GF-D8 (cell line): ENCODE measurements around the gene CNOT8.
"Not testable (repeated sequence)": the region's sequence is repeated elsewhere in the genome, so short reads cannot be mapped to it uniquely, and the experiment has no call there.

Experiments used
- DNase-seq: peaks from one replicate; lab custom pipeline; 2025; lab: John Stamatoyannopoulos, UW

CNOT8 gene

DNA sequence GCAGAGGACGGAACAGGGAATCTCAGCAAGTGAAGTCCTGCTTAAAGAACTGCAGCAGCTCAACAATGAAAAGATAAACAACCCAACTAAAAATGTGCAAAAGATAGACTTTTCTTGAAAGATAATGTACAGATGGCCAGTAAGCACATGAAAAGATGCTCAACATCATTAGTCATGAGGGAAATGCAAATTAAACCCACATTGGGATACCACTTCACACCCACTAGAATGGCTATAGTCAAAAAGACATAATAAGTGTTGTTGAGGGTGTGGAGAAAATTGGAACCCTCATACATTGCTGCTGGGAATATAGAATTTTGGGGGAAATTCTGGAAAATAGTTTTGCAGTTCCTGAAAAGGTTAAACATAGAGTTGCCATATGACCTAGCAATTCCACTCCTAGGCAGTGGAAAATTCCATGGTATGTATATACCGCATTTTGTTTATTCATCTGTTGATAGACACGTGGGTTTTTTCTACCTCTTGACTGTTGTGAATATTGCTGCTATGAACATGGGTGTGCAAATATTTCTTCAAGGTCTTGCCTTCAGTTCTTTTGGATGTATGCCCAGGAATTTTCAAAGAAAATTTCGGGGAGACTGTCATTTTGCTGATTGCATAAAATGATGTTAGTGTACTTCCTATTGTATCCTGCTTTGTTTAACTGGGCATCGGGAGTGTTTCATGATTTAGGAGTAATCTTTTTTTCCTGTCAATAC is 7.2 kb downstream of the CNOT8 start:
- DNase-seq: no peak

DNA sequence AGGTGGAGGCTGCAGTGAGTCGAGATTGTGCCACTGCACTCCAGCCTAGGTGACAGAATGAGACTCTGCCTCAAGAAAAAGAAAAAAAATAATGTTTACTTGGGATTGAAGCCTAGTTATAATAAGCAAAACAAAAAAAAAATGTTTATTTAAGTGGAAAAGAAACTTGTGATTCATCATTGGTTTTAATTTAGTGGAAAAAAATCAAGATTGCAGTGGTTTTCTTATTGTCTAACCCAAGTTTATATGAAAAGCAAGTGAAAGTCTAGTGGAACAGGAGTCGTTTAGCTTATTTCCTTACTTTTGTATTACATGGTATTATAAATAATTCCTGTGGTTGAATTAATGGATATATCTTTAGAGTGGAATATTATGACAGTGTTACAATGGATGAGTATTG is 8.4 kb downstream of the CNOT8 start:
- no peak for DNase-seq

DNA sequence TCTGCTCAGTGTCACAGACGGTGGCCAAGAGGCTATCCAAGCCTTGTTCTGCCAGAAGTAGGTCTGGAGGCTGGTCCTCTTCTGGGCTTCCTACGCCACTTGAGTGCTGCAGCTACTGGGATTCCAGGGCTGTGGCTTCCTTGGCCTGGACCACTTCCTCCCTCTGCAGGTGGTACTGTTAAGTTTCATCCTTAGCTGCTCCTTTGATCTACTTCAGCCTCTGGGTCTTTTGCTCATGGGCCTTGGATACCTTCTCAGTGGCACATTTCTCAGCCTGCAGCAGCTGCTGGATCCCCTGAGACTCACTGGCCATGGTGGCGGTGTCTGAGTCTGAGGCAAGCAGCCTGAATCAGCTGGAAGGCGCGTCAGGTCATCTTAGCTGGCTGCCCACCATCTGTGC is 10.3 kb downstream of the CNOT8 start:
- DNase-seq: no peak

- no peak for DNase-seq
Measured at GRCh38 chr5:154871734-154872133, 13.3 kb downstream of the CNOT8 start.

- no peak for DNase-seq
Measured at GRCh38 chr5:154873791-154874331, 15.4 kb downstream of the CNOT8 start.

DNA sequence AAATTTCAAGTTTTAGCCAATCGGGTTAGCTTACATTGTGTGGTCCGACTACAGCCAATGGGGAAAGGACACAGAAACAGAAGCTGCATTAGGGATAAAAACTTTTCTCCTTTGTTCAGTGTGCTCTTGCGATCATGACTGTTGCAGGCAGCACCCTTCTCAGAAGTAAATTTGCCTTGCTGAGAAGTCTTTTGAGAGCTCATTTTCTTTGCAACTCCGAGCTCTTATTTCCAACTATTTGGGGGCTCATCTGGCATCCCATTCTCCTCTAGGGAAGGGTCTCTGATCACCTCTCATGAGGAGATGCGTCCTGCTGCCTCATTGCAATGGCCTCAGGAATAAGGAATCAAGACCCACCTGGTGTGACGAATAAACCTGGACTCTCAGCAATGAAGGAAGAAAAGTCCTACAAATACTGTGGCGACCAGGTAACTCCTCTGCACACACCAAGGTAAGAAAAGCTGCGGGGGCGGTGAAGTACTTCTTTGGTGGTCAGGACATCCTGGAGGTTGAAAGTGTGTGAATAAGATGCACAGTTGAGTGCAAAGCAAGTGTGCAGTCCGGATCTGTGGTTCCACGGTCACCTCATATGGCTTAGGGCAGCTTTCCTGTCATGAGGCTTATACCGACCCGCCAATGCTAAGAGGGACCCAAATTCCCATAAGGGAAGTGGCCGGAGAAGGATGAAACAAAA is 20.4 kb downstream of the CNOT8 start:
- DNase-seq: no peak

DNA sequence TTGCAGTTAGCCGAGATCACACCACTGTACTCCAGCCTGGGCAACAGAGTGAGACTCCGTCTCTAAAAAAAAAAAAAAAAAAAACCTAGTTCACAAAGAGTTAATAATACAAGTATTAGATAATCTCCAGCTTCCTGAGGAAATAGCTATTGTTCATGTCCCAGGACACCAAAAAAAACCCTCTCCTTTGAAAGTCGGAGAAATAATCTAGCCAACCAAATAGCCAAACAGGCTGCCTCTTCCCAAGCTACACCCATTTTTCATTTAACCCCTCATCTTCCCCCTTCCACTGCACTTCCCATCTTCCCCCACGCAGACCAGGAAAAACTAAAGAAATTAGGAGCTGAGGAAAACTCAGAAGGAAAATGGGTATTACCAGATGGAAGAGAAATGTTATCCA is 23.6 kb downstream of the CNOT8 start:
- DNase-seq: no peak

DNA sequence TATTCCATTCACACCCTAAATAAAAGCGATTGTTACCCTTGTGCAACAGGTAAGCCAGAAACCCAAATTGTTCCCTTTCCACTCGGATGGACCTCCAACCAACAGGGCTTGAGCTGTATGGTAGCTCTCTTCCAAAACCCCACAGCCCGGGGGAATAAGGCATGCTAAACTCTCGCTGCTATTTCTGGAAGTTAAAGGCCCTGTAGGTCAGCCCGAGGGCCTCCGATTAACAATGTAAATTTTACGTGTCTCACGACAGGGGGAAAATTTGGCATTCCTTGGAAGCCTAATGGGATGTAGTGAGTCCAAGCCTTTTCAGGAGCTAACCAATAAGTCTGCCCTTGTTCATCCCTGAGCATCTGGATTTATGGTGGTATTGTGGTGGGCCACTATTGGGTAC is 26.0 kb downstream of the CNOT8 start:
- DNase-seq: no peak

- DNase-seq: peak; percentile 3
Measured at GRCh38 chr5:154885439-154885838, 27.0 kb downstream of the CNOT8 start.

GRCh38 chr5:154892369-154892771 is 33.9 kb downstream of the CNOT8 start:
- no peak for DNase-seq

GRCh38 chr5:154893381-154893780 is 35.0 kb downstream of the CNOT8 start:
- DNase-seq: no peak

DNA sequence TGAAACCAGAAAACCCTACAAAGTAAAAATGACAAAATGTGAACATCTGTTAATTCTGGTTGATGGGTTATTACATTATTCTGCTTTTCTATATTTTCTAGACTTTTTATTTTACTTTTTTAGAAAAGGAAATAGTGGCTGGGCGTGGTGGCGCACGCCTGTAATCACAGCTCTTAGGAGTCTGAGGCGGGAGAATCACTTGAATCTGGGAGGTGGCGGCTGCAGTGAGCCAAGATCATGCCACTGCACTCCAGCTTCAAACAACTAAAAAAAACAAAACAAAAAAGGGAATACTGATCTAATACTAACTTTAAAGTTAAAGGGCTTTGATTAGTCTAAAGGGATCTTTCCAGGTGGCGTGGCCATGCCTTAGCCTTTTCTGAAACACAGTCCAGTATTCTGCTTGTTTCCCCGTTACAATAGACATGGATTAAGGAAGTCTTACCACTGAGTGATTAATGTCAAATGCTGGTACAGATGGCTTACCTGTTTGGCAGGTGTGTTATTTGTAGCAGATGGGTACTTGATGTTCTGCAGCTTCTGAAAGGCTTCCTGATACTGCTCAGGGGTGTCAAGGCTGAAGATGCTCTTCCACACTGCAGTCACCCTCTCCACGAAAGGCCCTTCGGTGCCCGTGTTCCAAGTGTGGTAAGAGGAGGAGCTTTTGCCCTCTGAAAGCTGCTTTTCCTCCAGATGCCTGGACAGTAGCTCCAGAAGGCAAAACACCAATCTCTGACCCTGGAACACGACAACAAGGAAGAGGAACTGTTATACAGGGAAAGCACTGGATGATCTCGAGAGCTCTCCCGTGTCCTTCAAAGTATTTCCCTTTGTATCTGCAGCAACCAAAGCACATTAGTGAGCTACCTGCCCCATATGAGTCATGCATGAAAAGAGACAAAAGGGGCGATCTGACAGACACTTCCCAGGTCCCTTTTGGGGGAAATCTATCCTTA is 37.5 kb downstream of the CNOT8 start:
- DNase-seq: no peak

- DNase-seq: no peak
Measured at GRCh38 chr5:154896562-154897165, 38.2 kb downstream of the CNOT8 start.

- no peak for DNase-seq
Measured at GRCh38 chr5:154898210-154898609, 39.8 kb downstream of the CNOT8 start.

DNA sequence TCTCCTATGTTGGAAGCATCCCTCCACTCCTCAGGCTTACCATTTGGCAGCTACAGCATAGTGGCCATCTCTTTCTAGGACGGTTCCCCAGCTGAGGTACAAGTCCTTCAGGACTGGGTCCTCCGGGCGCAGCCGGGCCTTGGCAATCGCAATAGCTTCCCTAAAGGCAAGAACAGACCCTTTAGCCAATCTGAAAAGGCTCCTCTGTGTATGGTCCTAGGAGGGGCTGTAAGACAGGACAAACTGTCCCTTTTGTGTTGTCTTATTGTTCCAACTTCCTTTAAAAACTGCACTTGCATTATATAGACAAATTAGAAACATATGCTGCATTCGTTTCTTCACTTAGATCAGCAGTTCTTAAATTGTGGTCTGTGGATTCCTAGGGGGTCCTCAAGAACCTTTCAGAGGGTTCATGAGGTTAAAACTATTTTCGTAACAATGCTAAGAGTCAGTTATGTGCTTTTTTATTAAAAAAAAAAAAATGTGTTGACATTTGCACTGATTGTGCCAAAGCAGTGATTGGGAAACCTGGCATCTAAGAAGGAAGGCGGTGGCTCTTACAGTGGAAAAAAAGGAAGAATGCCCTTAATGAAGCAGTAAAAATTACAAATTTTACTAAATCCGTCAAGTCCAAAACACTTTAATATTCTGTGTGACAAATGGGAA is 40.9 kb downstream of the CNOT8 start:
- no peak for DNase-seq

DNA sequence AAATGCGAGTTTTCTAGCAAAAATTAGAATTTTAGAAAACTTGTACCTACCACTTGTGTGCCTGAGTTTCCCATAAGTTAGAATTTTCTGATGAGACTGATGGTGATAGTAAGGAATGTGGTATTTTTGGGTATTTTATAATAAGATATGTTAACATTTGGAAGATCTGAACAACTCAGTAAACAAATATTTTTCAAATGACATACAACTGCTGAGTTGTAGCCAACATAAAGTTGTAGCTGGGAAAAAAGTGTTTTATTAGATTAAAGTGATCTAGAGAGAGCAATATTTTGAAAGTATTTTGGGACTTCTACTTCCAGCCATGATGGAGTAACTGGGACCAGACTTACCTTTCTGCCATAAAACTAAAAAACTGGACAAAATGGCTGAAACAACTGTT is 41.6 kb downstream of the CNOT8 start:
- DNase-seq: no peak

GRCh38 chr5:154901276-154901675 is 42.8 kb downstream of the CNOT8 start:
- no peak for DNase-seq

- no peak for DNase-seq
Measured at GRCh38 chr5:154901913-154902312, 43.5 kb downstream of the CNOT8 start.

DNA sequence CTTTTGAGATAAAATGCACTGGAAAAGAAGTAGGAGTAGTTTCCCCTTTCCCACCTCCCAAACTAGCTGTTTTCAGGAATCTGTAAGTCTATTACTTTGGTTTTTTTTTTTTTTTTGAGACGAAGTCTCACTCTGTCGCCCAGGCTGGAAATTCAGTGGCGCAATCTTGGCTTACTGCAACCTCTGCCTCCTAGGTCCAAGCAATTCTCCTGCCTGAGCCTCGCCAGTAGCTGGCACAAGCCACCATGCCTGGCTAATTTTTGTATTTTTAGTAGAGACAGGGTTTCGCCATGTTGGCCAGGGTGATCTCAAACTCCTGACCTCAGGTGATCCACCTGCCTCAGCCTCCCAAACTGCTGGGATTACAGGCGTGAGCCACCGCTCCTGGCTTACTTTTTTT is 47.2 kb downstream of the CNOT8 start:
- not testable (repeated sequence) for DNase-seq

- no peak for DNase-seq
Measured at GRCh38 chr5:154916874-154917273, 58.4 kb downstream of the CNOT8 start.

GRCh38 chr5:154917757-154918156 is 59.3 kb downstream of the CNOT8 start:
- no peak for DNase-seq
